ENCODE results near the gene FOXC2.

FOXC2 gene

DNA sequence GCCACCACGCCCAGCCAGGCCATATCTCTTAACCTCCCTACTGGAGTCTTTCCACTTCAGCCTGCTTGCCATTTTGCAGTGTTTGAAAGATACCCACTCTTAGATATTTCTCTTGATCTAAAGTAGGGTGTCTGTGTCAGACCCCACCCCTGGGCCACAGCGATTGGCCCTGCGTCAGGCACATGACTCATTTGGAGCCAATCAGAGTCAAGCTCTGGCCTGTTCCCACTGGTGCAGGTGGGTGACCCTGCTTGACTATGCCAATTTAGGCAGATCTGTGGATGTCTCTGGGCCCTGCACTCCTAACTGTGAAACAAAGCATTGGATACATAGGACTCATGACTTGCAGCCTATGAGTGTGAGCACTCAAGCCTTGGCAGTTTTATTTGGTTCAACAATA lies 39.3 kb downstream of the FOXC2 start:
- Histone ChIP-seq H3K36me3 (ENCODE audit: insufficient read depth, low read length) (no peaks in the 10 kb centered on the region), H3K4me1 (ENCODE audit: insufficient read depth, low read length) (no peaks in the 10 kb centered on the region), H3K9ac (ENCODE audit: low read depth, low read length) (no peak overlapping the region), H3K4me2 (ENCODE audit: insufficient read depth, low read length) (no peak overlapping the region), H3K4me3 (ENCODE audit: low read depth in 1 of 2, low read length in 2 of 2) (no peak overlapping the region), H3K27me3 (ENCODE audit: insufficient read depth, low read length, poor library complexity) (peaks cover 21% of the 10 kb centered on the region), H3K79me2 (ENCODE audit: insufficient read depth, low read length) (no peaks in the 10 kb centered on the region), H4K20me1 (ENCODE audit: insufficient read depth, low read length) (no peaks in the 10 kb centered on the region; the same call in 1 of the 2 replicates), H3K9me3 (ENCODE audit: insufficient read depth, low read length, severe bottlenecking) (no peaks in the 10 kb centered on the region), H3K27ac (ENCODE audit: low read length) (no peak overlapping the region), H2AFZ (ENCODE audit: low read depth, low read length) (no peak overlapping the region)
- DNase-seq (no peak), ATAC-seq (ENCODE audit: insufficient read depth, low read depth) (no peak)
- TF ChIP-seq, protein P1, sequence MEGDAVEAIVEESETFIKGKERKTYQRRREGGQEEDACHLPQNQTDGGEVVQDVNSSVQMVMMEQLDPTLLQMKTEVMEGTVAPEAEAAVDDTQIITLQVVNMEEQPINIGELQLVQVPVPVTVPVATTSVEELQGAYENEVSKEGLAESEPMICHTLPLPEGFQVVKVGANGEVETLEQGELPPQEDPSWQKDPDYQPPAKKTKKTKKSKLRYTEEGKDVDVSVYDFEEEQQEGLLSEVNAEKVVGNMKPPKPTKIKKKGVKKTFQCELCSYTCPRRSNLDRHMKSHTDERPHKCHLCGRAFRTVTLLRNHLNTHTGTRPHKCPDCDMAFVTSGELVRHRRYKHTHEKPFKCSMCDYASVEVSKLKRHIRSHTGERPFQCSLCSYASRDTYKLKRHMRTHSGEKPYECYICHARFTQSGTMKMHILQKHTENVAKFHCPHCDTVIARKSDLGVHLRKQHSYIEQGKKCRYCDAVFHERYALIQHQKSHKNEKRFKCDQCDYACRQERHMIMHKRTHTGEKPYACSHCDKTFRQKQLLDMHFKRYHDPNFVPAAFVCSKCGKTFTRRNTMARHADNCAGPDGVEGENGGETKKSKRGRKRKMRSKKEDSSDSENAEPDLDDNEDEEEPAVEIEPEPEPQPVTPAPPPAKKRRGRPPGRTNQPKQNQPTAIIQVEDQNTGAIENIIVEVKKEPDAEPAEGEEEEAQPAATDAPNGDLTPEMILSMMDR (IDR thresholded peaks at IDR 0.05; ENCODE audit: borderline replicate concordance, extremely low read depth, low read length, poor library complexity, severe bottlenecking): no peak
- TF ChIP-seq EZH2 (IDR thresholded peaks at IDR 0.05; ENCODE audit: borderline replicate concordance, low read depth, low read length, severe bottlenecking): no peak

GRCh38 chr16:86608301-86608747 lies 41.7 kb downstream of the FOXC2 start:
- no peak overlapping the region for H2AFZ ChIP-seq (ENCODE audit: low read depth, low read length)
- H3K27me3 ChIP-seq (ENCODE audit: insufficient read depth, low read length, poor library complexity): peaks cover 12% of the 10 kb centered on the region
- ATAC-seq (ENCODE audit: insufficient read depth, low read depth) (no peak), DNase-seq (no peak)
- no peak overlapping the region for H3K4me2 ChIP-seq (ENCODE audit: insufficient read depth, low read length)
- no peaks in the 10 kb centered on the region; the same call in 1 of the 2 replicates for H4K20me1 ChIP-seq (ENCODE audit: insufficient read depth, low read length)
- no peak overlapping the region for H3K27ac ChIP-seq (ENCODE audit: low read length)
- no peak overlapping the region for H3K9ac ChIP-seq (ENCODE audit: low read depth, low read length)
- no peak overlapping the region for H3K4me3 ChIP-seq (ENCODE audit: low read depth in 1 of 2, low read length in 2 of 2)
- TF ChIP-seq EZH2 (IDR thresholded peaks at IDR 0.05; ENCODE audit: borderline replicate concordance, low read depth, low read length, severe bottlenecking): no peak
- TF ChIP-seq, protein P1 (IDR thresholded peaks at IDR 0.05; ENCODE audit: borderline replicate concordance, extremely low read depth, low read length, poor library complexity, severe bottlenecking): no peak
- H3K4me1 ChIP-seq (ENCODE audit: insufficient read depth, low read length): no peaks in the 10 kb centered on the region
- H3K79me2 ChIP-seq (ENCODE audit: insufficient read depth, low read length): no peaks in the 10 kb centered on the region
- no peaks in the 10 kb centered on the region for H3K9me3 ChIP-seq (ENCODE audit: insufficient read depth, low read length, severe bottlenecking)
- H3K36me3 ChIP-seq (ENCODE audit: insufficient read depth, low read length): no peaks in the 10 kb centered on the region

- DNase-seq (no peak), ATAC-seq (ENCODE audit: insufficient read depth, low read depth) (no peak)
- no peaks in the 10 kb centered on the region; the same call in 1 of the 2 replicates for H4K20me1 ChIP-seq (ENCODE audit: insufficient read depth, low read length)
- no peaks in the 10 kb centered on the region for H3K79me2 ChIP-seq (ENCODE audit: insufficient read depth, low read length)
- H3K36me3 ChIP-seq (ENCODE audit: insufficient read depth, low read length): no peaks in the 10 kb centered on the region
- no peak overlapping the region for H3K4me2 ChIP-seq (ENCODE audit: insufficient read depth, low read length)
- H3K9ac ChIP-seq (ENCODE audit: low read depth, low read length): no peak overlapping the region
- no peaks in the 10 kb centered on the region for H3K9me3 ChIP-seq (ENCODE audit: insufficient read depth, low read length, severe bottlenecking)
- TF ChIP-seq, protein P1 (IDR thresholded peaks at IDR 0.05; ENCODE audit: borderline replicate concordance, extremely low read depth, low read length, poor library complexity, severe bottlenecking): no peak
- TF ChIP-seq EZH2 (IDR thresholded peaks at IDR 0.05; ENCODE audit: borderline replicate concordance, low read depth, low read length, severe bottlenecking): no peak
- peaks cover 7% of the 10 kb centered on the region for H3K27me3 ChIP-seq (ENCODE audit: insufficient read depth, low read length, poor library complexity)
- H3K4me1 ChIP-seq (ENCODE audit: insufficient read depth, low read length): no peaks in the 10 kb centered on the region
- no peak overlapping the region for H3K27ac ChIP-seq (ENCODE audit: low read length)
- H3K4me3 ChIP-seq (ENCODE audit: low read depth in 1 of 2, low read length in 2 of 2): no peak overlapping the region
- no peak overlapping the region for H2AFZ ChIP-seq (ENCODE audit: low read depth, low read length)
Measured at GRCh38 chr16:86609115-86609514, 42.5 kb downstream of the FOXC2 start.

DNA sequence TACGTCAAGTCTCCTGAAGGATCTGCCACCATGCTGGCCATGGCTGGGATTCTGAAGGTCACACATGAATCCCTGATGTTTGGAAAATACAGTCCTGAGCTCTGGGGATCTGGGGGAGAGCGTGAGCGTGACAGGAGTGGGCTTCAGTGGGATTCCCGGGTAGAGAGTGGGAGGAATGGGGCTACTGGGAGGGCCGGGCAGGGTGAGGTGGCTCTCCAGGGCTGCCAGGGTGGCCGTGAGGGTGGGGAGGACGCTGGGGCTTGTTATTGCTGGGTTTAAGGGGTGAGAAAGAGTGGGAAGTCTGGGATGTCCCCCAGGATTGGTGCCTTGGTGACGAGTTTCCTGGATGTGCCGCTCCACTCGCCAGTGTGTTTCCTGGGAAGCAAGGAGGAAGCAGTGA lies 43.0 kb downstream of the FOXC2 start:
- no peak overlapping the region for H2AFZ ChIP-seq (ENCODE audit: low read depth, low read length)
- H3K4me3 ChIP-seq (ENCODE audit: low read depth in 1 of 2, low read length in 2 of 2): no peak overlapping the region
- H3K36me3 ChIP-seq (ENCODE audit: insufficient read depth, low read length): no peaks in the 10 kb centered on the region
- H3K27me3 ChIP-seq (ENCODE audit: insufficient read depth, low read length, poor library complexity): peaks cover 6% of the 10 kb centered on the region
- no peaks in the 10 kb centered on the region for H3K4me1 ChIP-seq (ENCODE audit: insufficient read depth, low read length)
- ATAC-seq (ENCODE audit: insufficient read depth, low read depth) (no peak), DNase-seq (no peak)
- TF ChIP-seq EZH2 (IDR thresholded peaks at IDR 0.05; ENCODE audit: borderline replicate concordance, low read depth, low read length, severe bottlenecking): no peak
- TF ChIP-seq, protein P1 (IDR thresholded peaks at IDR 0.05; ENCODE audit: borderline replicate concordance, extremely low read depth, low read length, poor library complexity, severe bottlenecking): no peak
- no peaks in the 10 kb centered on the region; the same call in 1 of the 2 replicates for H4K20me1 ChIP-seq (ENCODE audit: insufficient read depth, low read length)
- H3K9me3 ChIP-seq (ENCODE audit: insufficient read depth, low read length, severe bottlenecking): no peaks in the 10 kb centered on the region
- H3K27ac ChIP-seq (ENCODE audit: low read length): no peak overlapping the region
- H3K4me2 ChIP-seq (ENCODE audit: insufficient read depth, low read length): no peak overlapping the region
- H3K79me2 ChIP-seq (ENCODE audit: insufficient read depth, low read length): no peaks in the 10 kb centered on the region
- no peak overlapping the region for H3K9ac ChIP-seq (ENCODE audit: low read depth, low read length)
